Stimulated activated CD8-positive, alpha-beta memory T cell treated with anti-CD3 and anti-CD28 coated beads, Interleukin-12 subunit alpha, Interleukin-12 subunit beta, amount 100 ng/mL, for 24 hours (primary cell): ENCODE results near the gene SCUBE1.
"Not testable (repeated sequence)": the region's sequence is repeated elsewhere in the genome, so short reads cannot be mapped to it uniquely, and the experiment has no call there.

Source experiments
- DNase-seq: peaks from one replicate; pipeline ENCODE4 v3.0.0-alpha.2; 2020; ENCODE audit errors: extremely low read depth

The SCUBE1 gene

GRCh38 chr22:43301866-43302265 lies 41.3 kb downstream of the SCUBE1 start:
- no peak for DNase-seq

- no peak for DNase-seq
Observed at GRCh38 chr22:43300891-43301676, 42.1 kb downstream of the SCUBE1 start.

GRCh38 chr22:43299736-43300135 lies 43.4 kb downstream of the SCUBE1 start:
- no peak for DNase-seq

- no peak for DNase-seq
Observed at GRCh38 chr22:43298062-43298801, 44.9 kb downstream of the SCUBE1 start.

GRCh38 chr22:43297270-43298061 lies 45.7 kb downstream of the SCUBE1 start:
- no peak for DNase-seq

GRCh38 chr22:43296276-43296902 lies 46.8 kb downstream of the SCUBE1 start:
- DNase-seq = no peak

GRCh38 chr22:43295660-43296059 lies 47.5 kb downstream of the SCUBE1 start:
- no peak for DNase-seq

- no peak for DNase-seq
Observed at GRCh38 chr22:43295173-43295572, 48.0 kb downstream of the SCUBE1 start.

- no peak for DNase-seq
Observed at GRCh38 chr22:43293655-43294392, 49.3 kb downstream of the SCUBE1 start.

- DNase-seq = no peak
Observed at GRCh38 chr22:43293259-43293654, 49.9 kb downstream of the SCUBE1 start.

- DNase-seq = no peak
Observed at GRCh38 chr22:43292630-43293018, 50.5 kb downstream of the SCUBE1 start.

GRCh38 chr22:43291381-43291780 lies 51.8 kb downstream of the SCUBE1 start:
- no peak for DNase-seq

GRCh38 chr22:43289976-43290721 lies 53.0 kb downstream of the SCUBE1 start:
- DNase-seq = no peak

GRCh38 chr22:43289531-43289963 lies 53.6 kb downstream of the SCUBE1 start:
- DNase-seq = no peak

- DNase-seq = no peak
Observed at GRCh38 chr22:43288807-43289420, 54.3 kb downstream of the SCUBE1 start.

- no peak for DNase-seq
Observed at GRCh38 chr22:43288378-43288777, 54.8 kb downstream of the SCUBE1 start.

GRCh38 chr22:43287441-43287840 lies 55.7 kb downstream of the SCUBE1 start:
- DNase-seq = no peak

GRCh38 chr22:43281394-43281793 lies 61.8 kb downstream of the SCUBE1 start:
- DNase-seq = no peak

GRCh38 chr22:43280523-43280886 lies 62.7 kb downstream of the SCUBE1 start:
- DNase-seq = not testable (repeated sequence)
